Coronary artery (tissue), 2 donors: Measurements from ENCODE around the gene SRA1.
"Not testable (repeated sequence)": the region's sequence is repeated elsewhere in the genome, so short reads cannot be mapped to it uniquely, and the experiment has no call there.

Experiments used
- DNase-seq: peaks from one replicate; pipeline ENCODE4 v3.0.0-alpha.2; 2017; ENCODE audit warnings: low spot score
- H3K27ac ChIP-seq, 2 donors: fragments of 200-600 bp; sonication (generic); one replicate each; pipeline ENCODE4 v1.5.1; 2016 to 2019
- H3K4me3 ChIP-seq: fragments of 200-600 bp; sonication (generic); 2 replicates; pipeline ENCODE4 v1.5.1; 2016; ENCODE audit warnings: mild to moderate bottlenecking, moderate library complexity
- TF ChIP-seq, protein P1 (sequence below): fragments of 200-600 bp; sonication (generic); IDR thresholded peaks from one replicate; pipeline ENCODE4 v1.5.1; 2019; ENCODE audit warnings: antibody characterized with exemption

The SRA1 gene

DNA sequence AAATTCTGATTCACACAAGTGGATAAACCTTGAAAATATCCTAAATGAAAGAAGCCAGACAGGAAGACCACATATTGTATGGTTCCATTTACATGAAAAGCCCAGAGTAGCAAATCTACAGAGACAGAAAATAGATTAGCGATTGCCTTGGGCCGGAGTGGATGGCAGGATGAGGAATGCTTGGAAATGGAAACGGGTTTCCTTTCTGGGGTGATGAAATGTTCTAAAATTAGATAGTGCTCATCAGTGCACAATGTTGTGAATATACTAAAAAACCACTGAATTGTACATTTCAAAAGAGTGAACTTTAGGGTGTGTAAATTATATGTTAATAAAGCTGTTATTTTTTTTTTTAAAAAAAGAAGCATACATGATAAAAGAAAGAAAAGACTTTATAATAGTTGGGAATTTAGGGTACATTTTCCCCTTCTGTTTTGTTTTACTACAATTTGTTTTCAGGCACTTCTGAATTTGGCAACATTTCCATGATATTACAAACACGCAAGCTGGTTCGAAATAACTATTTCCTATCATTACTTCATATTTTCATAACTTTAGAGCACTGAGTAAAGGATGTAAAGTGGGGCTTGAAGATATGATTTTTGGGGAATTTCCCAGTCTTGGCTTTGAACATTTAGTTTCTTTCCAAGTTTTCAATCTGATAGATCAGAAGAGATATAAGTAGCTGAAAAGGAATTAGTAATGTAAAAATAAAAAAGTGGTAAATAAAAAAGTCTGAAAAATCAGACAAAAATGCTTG lies 31.2 kb upstream of the SRA1 start:
- peak overlapping the region in 1 of 2 donors; percentile 40 for H3K27ac ChIP-seq
- TF ChIP-seq, protein P1, sequence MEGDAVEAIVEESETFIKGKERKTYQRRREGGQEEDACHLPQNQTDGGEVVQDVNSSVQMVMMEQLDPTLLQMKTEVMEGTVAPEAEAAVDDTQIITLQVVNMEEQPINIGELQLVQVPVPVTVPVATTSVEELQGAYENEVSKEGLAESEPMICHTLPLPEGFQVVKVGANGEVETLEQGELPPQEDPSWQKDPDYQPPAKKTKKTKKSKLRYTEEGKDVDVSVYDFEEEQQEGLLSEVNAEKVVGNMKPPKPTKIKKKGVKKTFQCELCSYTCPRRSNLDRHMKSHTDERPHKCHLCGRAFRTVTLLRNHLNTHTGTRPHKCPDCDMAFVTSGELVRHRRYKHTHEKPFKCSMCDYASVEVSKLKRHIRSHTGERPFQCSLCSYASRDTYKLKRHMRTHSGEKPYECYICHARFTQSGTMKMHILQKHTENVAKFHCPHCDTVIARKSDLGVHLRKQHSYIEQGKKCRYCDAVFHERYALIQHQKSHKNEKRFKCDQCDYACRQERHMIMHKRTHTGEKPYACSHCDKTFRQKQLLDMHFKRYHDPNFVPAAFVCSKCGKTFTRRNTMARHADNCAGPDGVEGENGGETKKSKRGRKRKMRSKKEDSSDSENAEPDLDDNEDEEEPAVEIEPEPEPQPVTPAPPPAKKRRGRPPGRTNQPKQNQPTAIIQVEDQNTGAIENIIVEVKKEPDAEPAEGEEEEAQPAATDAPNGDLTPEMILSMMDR: no peak
- no peak overlapping the region for H3K4me3 ChIP-seq
- no peak for DNase-seq

DNA sequence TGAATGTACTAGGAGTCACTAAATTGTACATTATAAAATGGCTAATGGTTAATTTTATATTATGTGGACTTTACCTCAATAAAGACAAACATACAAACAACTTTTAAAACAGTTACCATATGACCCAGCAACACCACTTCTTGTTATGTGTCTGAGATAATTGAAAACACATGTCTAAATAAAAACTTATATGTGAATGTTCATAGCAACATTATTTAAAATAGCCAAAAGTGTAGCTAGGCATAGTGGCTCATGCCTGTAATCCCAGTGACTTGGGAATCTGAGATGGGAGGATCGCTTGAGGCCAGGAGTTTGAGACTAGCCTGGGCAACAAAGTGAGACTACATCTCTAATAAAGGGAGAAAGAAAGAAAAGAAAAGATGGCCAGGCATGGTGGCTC lies 30.2 kb upstream of the SRA1 start:
- H3K27ac ChIP-seq: no peak overlapping the region
- H3K4me3 ChIP-seq: no peak overlapping the region
- TF ChIP-seq, protein P1: no peak

DNA sequence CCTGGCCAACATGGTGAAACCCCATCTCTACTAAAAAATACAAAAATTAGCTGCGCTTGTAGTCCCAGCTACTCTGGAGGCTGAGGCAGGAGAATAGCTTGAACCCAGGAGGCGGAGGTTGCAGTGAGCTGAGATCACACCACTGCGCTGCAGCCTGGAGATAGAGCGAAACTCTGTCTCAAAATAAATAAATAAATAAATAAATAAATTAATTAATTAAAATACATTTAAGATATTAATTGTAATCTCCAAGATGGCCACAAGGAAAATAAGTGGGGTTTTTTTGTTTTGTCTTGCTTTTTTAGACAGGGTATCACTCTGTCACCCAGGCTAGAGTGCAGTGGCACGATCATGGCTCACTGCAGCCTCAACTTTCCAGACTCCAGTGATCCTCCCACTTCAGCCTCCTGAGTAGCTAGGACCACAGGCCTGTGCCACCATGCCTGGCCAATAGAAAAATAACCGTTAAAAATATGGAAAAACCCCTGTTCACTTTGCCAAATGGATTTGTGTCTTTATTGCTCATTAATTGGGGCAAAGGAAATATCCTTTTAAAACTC lies 22.0 kb upstream of the SRA1 start:
- not testable (repeated sequence) for H3K4me3 ChIP-seq, DNase-seq, H3K27ac ChIP-seq

More for the DNA sequence above, 30.2 kb upstream of the SRA1 start:
- no peak for DNase-seq

DNA sequence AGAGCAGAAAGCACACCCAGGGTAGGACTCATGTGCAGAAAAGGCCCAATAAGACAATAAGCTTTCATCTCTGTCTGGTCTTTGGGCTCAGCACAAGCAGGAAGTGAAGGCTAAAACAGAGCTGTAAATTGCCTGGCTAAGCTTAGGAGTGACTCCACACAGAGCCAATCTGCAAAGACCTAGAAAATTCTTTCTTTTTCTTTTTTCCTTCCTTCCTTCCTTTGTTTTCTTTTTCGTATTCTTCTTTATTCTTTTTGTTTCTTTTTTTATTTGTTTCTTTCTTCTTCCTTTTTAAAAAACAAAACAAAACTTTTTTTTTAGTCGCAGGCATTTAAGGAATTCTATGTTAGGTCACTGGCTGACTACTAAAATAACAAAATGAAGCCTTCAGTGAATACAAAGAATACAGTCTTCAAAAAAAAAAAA lies 19.5 kb upstream of the SRA1 start:
- no peak for DNase-seq
- Histone ChIP-seq H3K27ac (peak overlapping the region in 1 of 2 donors; percentile 45), H3K4me3 (no peak overlapping the region)
- TF ChIP-seq, protein P1: no peak

DNA sequence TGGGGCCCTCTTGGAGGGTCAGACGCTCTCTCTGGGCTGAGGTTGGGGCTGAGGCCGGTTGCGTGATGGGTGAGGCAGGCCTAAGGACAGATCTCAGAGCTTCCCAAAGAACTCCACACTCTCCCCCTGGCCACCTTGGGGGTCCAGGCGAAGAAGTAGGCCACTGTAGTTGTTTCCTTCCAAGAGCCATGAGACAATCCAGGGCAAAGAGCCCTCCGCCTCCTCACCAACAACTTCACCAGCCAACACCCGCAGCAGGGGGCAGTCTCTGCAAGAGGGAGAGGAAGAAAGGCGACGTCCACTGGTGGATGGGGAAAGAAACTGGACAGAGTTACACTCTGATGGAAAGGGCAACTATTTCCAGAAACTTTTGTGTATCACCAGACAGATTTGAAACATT lies 18.0 kb upstream of the SRA1 start:
- Histone ChIP-seq H3K4me3 (no peak overlapping the region), H3K27ac (no peak overlapping the region)
- TF ChIP-seq, protein P1: no peak
- no peak for DNase-seq

DNA sequence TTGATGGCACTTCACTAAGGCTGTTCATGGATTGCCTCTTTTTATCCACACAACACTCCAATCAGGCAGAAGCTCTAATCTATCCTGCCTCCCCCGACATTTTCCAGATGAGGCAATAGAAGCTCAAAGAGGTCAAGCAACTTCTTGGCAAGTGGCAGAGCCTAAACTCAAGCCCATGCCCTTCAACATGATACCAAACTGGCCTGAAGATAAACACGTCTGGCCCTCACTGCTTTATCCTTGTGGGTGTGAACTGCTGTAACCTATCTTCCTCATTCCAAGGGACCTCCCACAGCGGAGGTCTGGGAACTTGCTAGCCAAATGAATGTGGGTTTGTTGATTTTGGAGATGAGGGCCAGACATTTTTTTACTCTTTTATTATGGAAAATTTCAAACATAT lies 16.9 kb upstream of the SRA1 start:
- Histone ChIP-seq H3K27ac (peak overlapping the region in 1 of 2 donors; percentile 33), H3K4me3 (no peak overlapping the region)
- TF ChIP-seq, protein P1: no peak
- no peak for DNase-seq

DNA sequence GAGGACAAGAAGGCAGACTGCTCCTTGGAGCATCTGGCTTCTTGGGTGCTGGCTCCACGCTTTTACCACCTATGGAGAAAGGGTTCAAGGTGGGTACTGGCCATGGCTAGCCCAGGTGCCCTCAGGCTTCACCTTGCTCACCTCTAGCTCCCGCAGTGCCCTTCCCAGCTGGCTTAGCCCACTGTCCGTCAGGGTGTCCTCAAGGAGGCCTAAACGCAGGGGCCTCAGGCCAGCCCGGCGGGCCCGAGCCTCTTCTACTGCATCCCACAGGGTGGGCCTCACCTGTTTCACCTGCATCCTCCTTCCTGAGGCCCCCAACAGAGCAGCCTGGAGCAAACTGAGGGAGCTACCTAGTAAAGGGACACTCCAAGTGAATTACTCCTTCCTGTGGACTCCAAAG lies 16.4 kb upstream of the SRA1 start:
- DNase-seq: no peak
- peak overlapping the region in 1 of 2 donors; percentile 33 for H3K27ac ChIP-seq
- no peak overlapping the region for H3K4me3 ChIP-seq
- TF ChIP-seq, protein P1: no peak
